Subcutaneous adipose tissue (tissue), 4 donors: ENCODE data around the gene IREB2. TPM values are rescaled to one million over a fixed set of nuclear protein-coding genes. Genes with fewer than 3 reads are reported as not detected.

Experiments used
- total RNA-seq, 4 donors: library from RNA; depleted of rRNA; stranded (reverse); fragments of >200 nt; gene quantifications; one replicate each; pipeline ENCODE4 v1.1.0, GENCODE V29; 2016
- TF ChIP-seq, protein P1 (sequence below): fragments of 450-650 bp; IDR thresholded peaks from one replicate; pipeline ENCODE4 v1.5.1; 2016; ENCODE audit warnings: low read depth, mild to moderate bottlenecking, control low read depth, antibody characterized with exemption, moderate library complexity

IREB2 gene
- total RNA-seq, 4 donors from 2014 or later, result 33.9 to 55.9 (median 44.1) TPM

DNA sequence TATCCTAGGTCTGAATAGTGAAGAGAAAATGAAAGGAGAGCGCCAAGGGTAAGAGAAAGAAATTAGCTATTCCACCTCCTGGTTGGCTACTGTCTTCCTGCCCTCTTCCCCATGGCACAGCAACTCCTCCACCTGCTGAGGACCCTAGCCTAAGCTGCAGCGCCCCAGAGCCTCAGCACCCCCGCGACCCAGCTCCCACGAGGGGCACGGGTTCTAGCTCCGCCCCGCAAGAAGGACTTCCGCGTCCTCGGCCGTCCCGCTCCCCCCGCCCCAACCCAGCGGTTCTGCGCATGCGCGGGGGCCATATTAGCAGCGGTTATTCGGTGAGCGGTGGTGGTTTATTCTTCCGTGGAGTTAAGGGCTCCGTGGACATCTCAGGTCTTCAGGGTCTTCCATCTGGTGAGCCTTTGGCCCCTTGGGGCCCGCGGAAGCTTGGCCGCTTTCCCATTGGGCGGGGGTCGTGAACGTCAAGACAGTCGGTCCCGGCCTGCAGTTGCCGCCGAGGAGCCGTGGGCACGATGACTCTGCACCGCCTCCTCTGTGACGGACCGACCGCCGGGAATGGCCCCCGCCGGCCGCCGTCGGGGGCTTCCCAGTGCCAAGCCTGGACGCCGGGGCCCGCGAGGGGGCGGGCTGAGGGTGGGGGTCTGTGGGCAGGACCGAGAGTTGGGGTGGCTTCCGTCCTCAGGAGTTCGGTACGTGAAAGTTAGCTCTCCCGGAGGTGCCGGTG lies 102.3 kb downstream of the IREB2 start, which contains the start of gene PSMA4:
Gene PSMA4 (plus strand): TSS at position 304 of the 730 bp plus-strand sequence. CDS start 1,484 bp downstream, outside the sequence.
- TF ChIP-seq, protein P1, sequence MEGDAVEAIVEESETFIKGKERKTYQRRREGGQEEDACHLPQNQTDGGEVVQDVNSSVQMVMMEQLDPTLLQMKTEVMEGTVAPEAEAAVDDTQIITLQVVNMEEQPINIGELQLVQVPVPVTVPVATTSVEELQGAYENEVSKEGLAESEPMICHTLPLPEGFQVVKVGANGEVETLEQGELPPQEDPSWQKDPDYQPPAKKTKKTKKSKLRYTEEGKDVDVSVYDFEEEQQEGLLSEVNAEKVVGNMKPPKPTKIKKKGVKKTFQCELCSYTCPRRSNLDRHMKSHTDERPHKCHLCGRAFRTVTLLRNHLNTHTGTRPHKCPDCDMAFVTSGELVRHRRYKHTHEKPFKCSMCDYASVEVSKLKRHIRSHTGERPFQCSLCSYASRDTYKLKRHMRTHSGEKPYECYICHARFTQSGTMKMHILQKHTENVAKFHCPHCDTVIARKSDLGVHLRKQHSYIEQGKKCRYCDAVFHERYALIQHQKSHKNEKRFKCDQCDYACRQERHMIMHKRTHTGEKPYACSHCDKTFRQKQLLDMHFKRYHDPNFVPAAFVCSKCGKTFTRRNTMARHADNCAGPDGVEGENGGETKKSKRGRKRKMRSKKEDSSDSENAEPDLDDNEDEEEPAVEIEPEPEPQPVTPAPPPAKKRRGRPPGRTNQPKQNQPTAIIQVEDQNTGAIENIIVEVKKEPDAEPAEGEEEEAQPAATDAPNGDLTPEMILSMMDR, result no peak

DNA sequence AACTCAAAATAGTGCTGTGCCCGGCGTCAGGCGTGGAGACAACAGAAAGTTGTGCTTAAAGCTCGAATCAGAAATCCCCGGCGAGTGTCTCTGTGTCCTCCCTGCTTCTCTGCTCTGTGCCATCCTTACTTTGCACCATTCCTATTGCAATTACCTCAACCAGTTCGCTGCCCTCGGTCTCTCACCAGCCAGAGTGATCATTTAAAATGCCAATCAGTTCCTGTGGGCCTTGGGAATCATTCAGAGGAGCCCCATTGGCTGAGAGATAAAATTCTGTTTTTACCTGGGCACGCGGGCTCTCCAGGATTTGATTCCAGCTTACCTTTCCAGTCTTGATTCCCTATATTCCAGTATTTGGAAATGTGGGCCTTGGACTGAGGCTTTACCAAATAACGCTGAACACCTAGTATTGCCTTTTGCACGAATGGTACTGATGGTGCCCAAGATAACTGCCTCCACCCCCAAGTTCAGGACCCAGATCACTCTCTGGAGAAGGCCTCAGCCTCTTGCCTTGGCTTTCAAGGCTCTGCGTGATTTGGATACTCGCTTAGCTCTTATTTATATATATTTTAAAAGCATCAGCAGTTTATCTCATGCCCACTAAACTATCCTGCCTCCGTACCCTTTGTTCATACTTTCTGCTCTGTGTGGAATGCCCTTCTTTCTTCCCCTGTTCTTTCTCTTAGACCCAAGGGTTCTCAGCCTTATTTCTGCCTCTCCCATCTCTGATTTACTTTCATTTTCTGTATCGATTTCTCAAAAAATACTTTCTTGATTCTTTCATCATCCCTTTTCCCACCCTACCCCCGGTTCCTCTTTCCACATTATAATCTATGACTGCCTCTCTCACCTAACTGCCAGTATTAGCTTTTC lies 103.1 kb downstream of the IREB2 start:
- TF ChIP-seq, protein P1, result no peak

DNA sequence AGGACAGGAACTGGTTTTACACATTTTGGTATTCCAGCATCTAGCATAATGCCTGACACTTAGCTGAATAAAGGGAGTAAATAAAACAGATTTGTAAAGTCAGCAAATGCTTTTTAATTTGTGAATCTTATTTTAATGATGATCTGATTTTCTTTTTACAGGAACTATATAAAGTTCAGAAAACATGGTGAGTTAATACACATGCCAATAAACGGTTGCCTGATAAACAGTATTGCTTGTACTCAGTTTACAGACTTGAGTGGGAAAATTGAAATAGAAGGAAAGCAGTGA lies 103.7 kb downstream of the IREB2 start:
- TF ChIP-seq, protein P1, result no peak

DNA sequence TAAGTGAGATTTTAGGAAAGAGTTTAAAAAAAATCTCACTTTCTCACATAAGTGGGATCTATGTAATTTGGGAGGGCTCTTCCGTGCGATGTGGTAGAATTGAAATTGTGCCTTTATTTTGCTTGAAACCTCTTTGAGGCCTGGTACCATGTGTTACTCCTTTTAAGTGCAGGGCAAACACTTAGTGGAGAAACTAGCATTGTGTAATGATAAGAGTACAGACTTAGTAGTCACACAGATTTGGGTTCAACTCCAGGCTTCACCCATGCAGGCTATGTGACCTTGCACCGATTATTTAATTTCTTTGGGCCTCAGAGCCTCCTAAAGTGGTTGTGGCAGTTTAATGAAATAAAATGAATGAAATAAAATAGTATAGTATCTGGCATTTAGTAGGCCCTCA lies 104.6 kb downstream of the IREB2 start:
- TF ChIP-seq, protein P1, result no peak

DNA sequence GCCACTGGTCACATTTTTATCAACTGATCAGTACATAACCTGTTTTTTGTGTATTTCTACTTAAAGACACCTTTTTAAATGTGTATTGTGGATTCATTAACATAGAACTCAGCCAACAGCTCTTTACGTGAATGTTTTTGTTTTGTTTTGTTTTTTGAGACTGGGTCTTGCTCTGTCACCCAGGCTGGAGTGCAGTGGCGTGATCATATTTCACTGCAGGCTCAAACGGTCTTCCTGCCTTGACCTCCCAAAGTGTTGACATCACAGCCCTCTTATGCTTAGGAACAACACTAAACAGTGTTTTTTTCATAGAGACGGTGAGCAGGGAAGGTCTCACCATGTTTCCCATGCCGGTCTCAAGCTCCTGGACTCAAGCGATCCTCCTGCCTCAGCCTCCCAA lies 112.2 kb downstream of the IREB2 start:
- TF ChIP-seq, protein P1, result no peak

DNA sequence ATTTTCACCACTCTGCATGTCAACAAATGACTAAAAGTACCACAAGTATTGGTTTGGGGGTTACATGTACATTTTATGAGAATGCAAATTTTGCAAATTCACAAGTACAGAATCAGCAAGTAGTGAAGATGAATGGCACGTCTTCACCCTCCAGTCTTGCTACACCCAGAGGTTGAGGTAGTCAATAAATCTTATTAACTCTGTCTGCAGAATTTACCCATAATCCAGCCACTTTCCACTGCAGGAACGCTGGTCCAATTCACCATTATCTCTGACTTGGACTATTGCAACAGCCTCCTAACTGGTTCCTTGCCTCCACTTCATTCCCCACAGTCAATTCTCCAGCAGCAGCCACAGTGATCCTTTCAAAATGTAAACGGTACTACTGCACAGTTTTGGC lies 112.8 kb downstream of the IREB2 start:
- TF ChIP-seq, protein P1, result no peak

Other genes with a start within 250 kb of the IREB2 start
- gene ACSBG1, start 203.7 kb upstream of the IREB2 start, total RNA-seq, result not detected
- 10 to 100 TPM; 14.3 to 22.8 (median 17.7) TPM for gene DNAJA4, start 173.7 kb upstream of the IREB2 start, total RNA-seq
- 10 to 100 TPM; 50.0 to 70.8 (median 64.3) TPM for gene SKIC8, start 138.6 kb upstream of the IREB2 start, total RNA-seq
- gene CRABP1, start 97.9 kb upstream of the IREB2 start, total RNA-seq, result not detected
- 10 to 100 TPM in 1 of 4 donors, 1 to 10 TPM in 3; 2.8 to 10.6 (median 6.9) TPM for gene HYKK, start 69.4 kb downstream of the IREB2 start, total RNA-seq
- gene PSMA4, start 102.2 kb downstream of the IREB2 start, total RNA-seq, result 100 to 1,000 TPM; 126 to 231 (median 127) TPM
- gene CHRNA5, start 127.3 kb downstream of the IREB2 start, total RNA-seq, result 1 to 10 TPM in 1 of 4 donors, under 1 TPM in 3; 0.38 to 2.9 (median 0.56) TPM
- gene CHRNA3, start 182.8 kb downstream of the IREB2 start, total RNA-seq, result not detected
- gene CHRNB4, start 203.0 kb downstream of the IREB2 start, total RNA-seq, result not detected